GM21786 (cell line): ENCODE data around the gene TTC1.
"Not testable (repeated sequence)": the region's sequence is repeated elsewhere in the genome, so short reads cannot be mapped to it uniquely, and the experiment has no call there.

Experiments
- ATAC-seq: cut with Tn5 transposase; IDR thresholded peaks from one replicate; pipeline ENCODE4 v1.9.1; 2021; ENCODE audit not compliant: unreplicated experiment

TTC1 gene

GRCh38 chr5:159995907-159996306 lies 13.0 kb upstream of the TTC1 start:
- ATAC-seq, result no peak

- no peak for ATAC-seq
Observed at GRCh38 chr5:160001457-160001856, 7.5 kb upstream of the TTC1 start.

- no peak for ATAC-seq
Observed at GRCh38 chr5:160007514-160007913, 1.4 kb upstream of the TTC1 start.

GRCh38 chr5:160008529-160008876 lies 436 bp upstream of the TTC1 start:
- ATAC-seq, result not testable (repeated sequence)

- no peak for ATAC-seq
Observed at GRCh38 chr5:160009591-160009989, 651 bp downstream of the TTC1 start.

GRCh38 chr5:160011471-160011870 lies 2.5 kb downstream of the TTC1 start:
- ATAC-seq, result no peak

GRCh38 chr5:160014197-160014596 lies 5.3 kb downstream of the TTC1 start:
- ATAC-seq, result not testable (repeated sequence)

GRCh38 chr5:160018945-160019625 lies 10.1 kb downstream of the TTC1 start:
- ATAC-seq, result no peak

- no peak for ATAC-seq
Observed at GRCh38 chr5:160020266-160020770, 11.4 kb downstream of the TTC1 start.

GRCh38 chr5:160020964-160021363 lies 12.0 kb downstream of the TTC1 start:
- ATAC-seq, result no peak

- ATAC-seq, result peak; percentile 94
Observed at GRCh38 chr5:160021831-160022446, 13.0 kb downstream of the TTC1 start.

GRCh38 chr5:160023007-160023907 lies 14.3 kb downstream of the TTC1 start:
- no peak for ATAC-seq

GRCh38 chr5:160023908-160024630 lies 15.1 kb downstream of the TTC1 start:
- no peak for ATAC-seq

- no peak for ATAC-seq
Observed at GRCh38 chr5:160029004-160029403, 20.1 kb downstream of the TTC1 start.

- ATAC-seq, result no peak
Observed at GRCh38 chr5:160029540-160030139, 20.7 kb downstream of the TTC1 start.

GRCh38 chr5:160030631-160031377 lies 21.9 kb downstream of the TTC1 start:
- ATAC-seq, result no peak

GRCh38 chr5:160033546-160034252 lies 24.8 kb downstream of the TTC1 start:
- no peak for ATAC-seq

GRCh38 chr5:160036243-160036642 lies 27.3 kb downstream of the TTC1 start:
- ATAC-seq, result no peak

- ATAC-seq, result no peak
Observed at GRCh38 chr5:160036884-160037283, 27.9 kb downstream of the TTC1 start.
